Prostate gland (tissue), 2 donors: Measurements from ENCODE around the gene DNM3. TPM values are rescaled to one million over a fixed set of nuclear protein-coding genes. Genes with fewer than 3 reads are reported as not detected.

Experiments
- DNase-seq: peaks from one replicate; pipeline ENCODE4 v3.0.0-alpha.2; 2019; ENCODE audit warnings: low spot score
- H3K27ac ChIP-seq, 2 donors: fragments of 200-600 bp; sonication (generic); 2 replicates each; pipeline ENCODE4 v1.5.1; 2017 to 2019
- H3K27me3 ChIP-seq: fragments of 200-600 bp; sonication (generic); replicated peaks from 2 replicates; pipeline ENCODE4 v1.5.1; 2019; ENCODE audit not compliant: insufficient read depth
- H3K36me3 ChIP-seq, 2 donors: fragments of 200-600 bp; sonication (generic); 1 replicate in 1 of 2; 2 replicates in 1 of 2; pipeline versions ENCODE4 v1.5.1 to v1.8.1; 2017 to 2019
- H3K4me1 ChIP-seq: fragments of 200-600 bp; sonication (generic); replicated peaks from 2 replicates; pipeline ENCODE4 v1.5.1; 2019
- H3K4me3 ChIP-seq, 2 donors: fragments of 200-600 bp; sonication (generic); 2 replicates each; pipeline ENCODE4 v1.5.1; 2017 to 2019
- H3K9me3 ChIP-seq: fragments of 200-600 bp; sonication (generic); 2 replicates; pipeline ENCODE4 v1.5.1; 2017
- CTCF ChIP-seq, 4 experiments: fragments of 200-600 bp in 2 of 4; fragments of 450-650 bp in 2 of 4; sonication (generic) in 2 of 4; IDR thresholded peaks; 1 replicate in 3 of 4; 2 replicates in 1 of 4; pipeline ENCODE4 v1.5.1; 2016 to 2019; ENCODE audit warnings: antibody characterized with exemption in 4 of 4, mild to moderate bottlenecking in 2 of 4, moderate library complexity in 2 of 4
- POLR2A ChIP-seq: fragments of 450-650 bp; IDR thresholded peaks from one replicate; pipeline ENCODE4 v1.6.1; 2016; ENCODE audit warnings: antibody characterized with exemption, mild to moderate bottlenecking
- POLR2AphosphoS5 ChIP-seq: sonication (generic); formaldehyde crosslinking; IDR thresholded peaks from one replicate; pipeline ENCODE4 v1.6.1; 2017; ENCODE audit warnings: antibody characterized with exemption
- WGBS: methylation state at CpG from one replicate; pipeline ENCODE4 v1.1.5; 2018; 5-methylcytosine and 5-hydroxymethylcytosine counted together
- intact Hi-C: fragments of 100-400 bp; cut with DNase I; formaldehyde crosslinking; loops from one replicate; pipeline ENCODE4 v1.14.2; 2022
- total RNA-seq, 2 donors: library from RNA; depleted of rRNA; stranded (reverse); fragments of >200 nt; gene quantifications; one replicate each; pipeline ENCODE4 v1.1.0, GENCODE V29; 2016

The DNM3 gene
- total RNA-seq, 2 donors from 2014 or later = 2.3 to 5.3 TPM

GRCh38 chr1:172382406-172382805 is 541.1 kb downstream of the DNM3 start:
- no peaks in the 10 kb centered on the region for H3K9me3 ChIP-seq
- H3K27me3 ChIP-seq = no peaks in the 10 kb centered on the region
- intact Hi-C loops = no loop called here
- no peak for DNase-seq
- no peaks in the 10 kb centered on the region for H3K4me1 ChIP-seq
- WGBS = 70% methylated on average over 1 of the region's 1 CpG
- H3K27ac ChIP-seq = no peak overlapping the region
- TF ChIP-seq CTCF (IDR thresholded peaks at IDR 0.05) = no peak
- no peak for TF ChIP-seq POLR2AphosphoS5
- no peak for TF ChIP-seq POLR2A
- H3K4me3 ChIP-seq = no peak overlapping the region
- no peaks in the 10 kb centered on the region for H3K36me3 ChIP-seq

- H3K27ac ChIP-seq = no peak overlapping the region
Measured at GRCh38 chr1:172382990-172383389, 541.7 kb downstream of the DNM3 start.

GRCh38 chr1:172383536-172383935 is 542.2 kb downstream of the DNM3 start:
- WGBS = 38% methylated on average over 3 of the region's 3 CpGs
- TF ChIP-seq CTCF (IDR thresholded peaks at IDR 0.05) (no peak), POLR2A (no peak), POLR2AphosphoS5 (no peak)
- no peaks in the 10 kb centered on the region for H3K9me3 ChIP-seq
- no peak overlapping the region for H3K27ac ChIP-seq
- no peaks in the 10 kb centered on the region for H3K36me3 ChIP-seq
- no peaks in the 10 kb centered on the region for H3K4me1 ChIP-seq
- no peak overlapping the region for H3K4me3 ChIP-seq
- no peak for DNase-seq
- no peaks in the 10 kb centered on the region for H3K27me3 ChIP-seq
- intact Hi-C loops = no loop called here

More at GRCh38 chr1:172382990-172383389, 541.7 kb downstream of the DNM3 start:
- intact Hi-C loops = no loop called here
- WGBS = 77% methylated on average over 4 of the region's 4 CpGs
- H3K36me3 ChIP-seq = no peaks in the 10 kb centered on the region
- H3K27me3 ChIP-seq = no peaks in the 10 kb centered on the region
- H3K4me1 ChIP-seq = no peaks in the 10 kb centered on the region
- TF ChIP-seq CTCF (IDR thresholded peaks at IDR 0.05) (no peak), POLR2A (no peak), POLR2AphosphoS5 (no peak)
- H3K4me3 ChIP-seq = no peak overlapping the region
- no peak for DNase-seq
- no peaks in the 10 kb centered on the region for H3K9me3 ChIP-seq

GRCh38 chr1:172384656-172385055 is 543.4 kb downstream of the DNM3 start:
- DNase-seq = no peak
- Histone ChIP-seq H3K36me3 (no peaks in the 10 kb centered on the region), H3K9me3 (no peaks in the 10 kb centered on the region), H3K27ac (no peak overlapping the region), H3K4me3 (no peak overlapping the region), H3K4me1 (no peaks in the 10 kb centered on the region), H3K27me3 (no peaks in the 10 kb centered on the region)
- TF ChIP-seq POLR2A (no peak), CTCF (IDR thresholded peaks at IDR 0.05) (no peak), POLR2AphosphoS5 (no peak)
- intact Hi-C loops = no loop called here
- 100% methylated on average over 1 of the region's 1 CpG for WGBS

GRCh38 chr1:172386046-172386445 is 544.7 kb downstream of the DNM3 start:
- no peaks in the 10 kb centered on the region for H3K36me3 ChIP-seq
- WGBS = 91% methylated on average over 2 of the region's 2 CpGs
- no peaks in the 10 kb centered on the region for H3K27me3 ChIP-seq
- no peak overlapping the region for H3K27ac ChIP-seq
- no peaks in the 10 kb centered on the region for H3K9me3 ChIP-seq
- no peaks in the 10 kb centered on the region for H3K4me1 ChIP-seq
- no peak overlapping the region for H3K4me3 ChIP-seq
- intact Hi-C loops = no loop called here
- no peak for TF ChIP-seq POLR2A
- no peak for TF ChIP-seq CTCF (IDR thresholded peaks at IDR 0.05)
- TF ChIP-seq POLR2AphosphoS5 = no peak
- no peak for DNase-seq
